ENCODE data around the gene PDGFC. TPM values are rescaled to one million over a fixed set of nuclear protein-coding genes. Genes with fewer than 3 reads are reported as not detected.

Gene PDGFC
- total and polyA plus RNA-seq, 2 of the 8 experiments (the other 6 are each of a cell fraction or from before 2014, with no cell fraction given) = 0.65 to 2.7 TPM

DNA sequence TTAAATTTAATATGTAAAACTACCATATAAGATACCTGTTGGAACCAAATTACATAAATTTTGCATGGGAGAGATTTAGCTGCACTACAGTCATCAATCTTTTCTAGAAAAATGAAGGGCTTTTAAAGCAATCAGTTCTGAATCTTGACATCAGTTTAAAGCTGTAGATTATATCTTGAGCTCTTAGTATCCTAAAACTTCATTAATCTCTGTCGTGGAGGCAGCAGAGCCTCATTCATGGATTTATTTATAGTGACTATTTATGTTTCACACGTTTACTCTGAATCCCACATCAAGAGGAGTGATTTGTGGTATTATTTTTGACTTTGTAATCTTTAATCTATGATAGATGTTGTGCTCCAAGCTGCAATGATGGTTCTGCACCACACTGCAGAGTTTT lies 175.9 kb downstream of the PDGFC start:
- Histone ChIP-seq H2BK20ac (ENCODE audit: low read length) (no peak overlapping the region), H3K79me1 (ENCODE audit: low read depth, low read length) (no peaks in the 10 kb centered on the region), H3K4ac (replicated peaks; ENCODE audit: insufficient read length, low read depth, low read length) (no peak overlapping the region), H3K27me3 (replicated peaks in 1 of 4; ENCODE audit: control insufficient read depth in 3 of 4, extremely low read depth in 1 of 4, insufficient read depth in 3 of 4, low read length in 3 of 4) (no peaks in the 10 kb centered on the region), H2BK5ac (ENCODE audit: low read depth, low read length) (no peak overlapping the region), H3K23me2 (ENCODE audit: low read depth, low read length) (no peaks in the 10 kb centered on the region), H3K79me2 (ENCODE audit: control insufficient read depth in 1 of 2, insufficient read depth in 2 of 2, low read length in 2 of 2) (no peaks in the 10 kb centered on the region), H4K8ac (ENCODE audit: extremely low read depth, insufficient read depth, low read length) (no peak overlapping the region), H3K9ac (replicated peaks in 1 of 4; ENCODE audit: extremely low read depth in 1 of 4, low read depth in 3 of 4, low read length in 3 of 4) (no peak overlapping the region), H3K56ac (replicated peaks; ENCODE audit: insufficient read length, low read depth, low read length) (no peak overlapping the region), H4K20me1 (replicated peaks in 1 of 2; ENCODE audit: control insufficient read depth in 1 of 2, insufficient read depth in 2 of 2, low read length in 2 of 2) (no peaks in the 10 kb centered on the region), H3K4me3 (ENCODE audit: extremely low read depth in 1 of 4, insufficient read depth in 2 of 4, low read depth in 3 of 4, low read length in 4 of 4) (no peak overlapping the region), H3K14ac (ENCODE audit: insufficient read length) (no peak overlapping the region), H2AK5ac (ENCODE audit: low read depth, low read length) (no peak overlapping the region), H2AFZ (ENCODE audit: low read length) (no peak overlapping the region), H4K5ac (ENCODE audit: insufficient read length, low read depth, low read length) (no peak overlapping the region), H3K27ac (ENCODE audit: low read depth, low read length) (no peak overlapping the region), H4K91ac (replicated peaks; ENCODE audit: insufficient read length, low read length) (no peak overlapping the region), H2BK12ac (ENCODE audit: low read depth, low read length) (no peak overlapping the region), H2BK120ac (replicated peaks; ENCODE audit: low read depth, low read length) (no peak overlapping the region), H3K18ac (ENCODE audit: extremely low read depth, low read length) (no peak overlapping the region), H3K4me2 (ENCODE audit: insufficient read depth in 1 of 2, low read depth in 2 of 2, low read length in 2 of 2) (no peak overlapping the region), H3K4me1 (replicated peaks in 1 of 4; ENCODE audit: control insufficient read depth in 3 of 4, insufficient read depth in 4 of 4, low read length in 3 of 4) (peaks cover 0 to 3% (median 0%) of the 10 kb centered on the region in 4 experiments; a peak in 2 of 7 replicates), H3K36me3 (ENCODE audit: control insufficient read depth in 2 of 4, insufficient read depth in 4 of 4, low read length in 3 of 4) (no peaks in the 10 kb centered on the region), H3K9me3 (ENCODE audit: insufficient read depth in 2 of 2, low read depth in 1 of 2, low read length in 1 of 2) (no peaks in the 10 kb centered on the region), H3K23ac (ENCODE audit: insufficient read length) (no peak overlapping the region), H2BK15ac (ENCODE audit: low read length) (no peak overlapping the region)
- ChIA-PET CTCF (ENCODE audit: partially characterized antibody) (no interaction called here), POLR2A (ENCODE audit: partially characterized antibody) (no interaction called here)
- DNase-seq (ENCODE audit: low read depth in 1 of 2, low spot score in 2 of 2) (no peak), FAIRE-seq (no peak)
- TF ChIP-seq HDAC6 (IDR thresholded peaks at IDR 0.05; ENCODE audit: low read depth, low read length) (no peak), MAFK (IDR thresholded peaks at IDR 0.05; ENCODE audit: low read depth, low read length) (no peak), TCF12 (IDR thresholded peaks at IDR 0.05; ENCODE audit: low read depth, low read length) (no peak), NANOG (IDR thresholded peaks at IDR 0.05; ENCODE audit: insufficient read depth, low read depth, low read length, poor library complexity, severe bottlenecking) (no peak), JUND (IDR thresholded peaks at IDR 0.05; ENCODE audit: low read length) (no peak), FOSL1 (IDR thresholded peaks at IDR 0.05; ENCODE audit: insufficient read depth, low read depth, low read length) (no peak), SIX5 (IDR thresholded peaks at IDR 0.05; ENCODE audit: low read depth, low read length) (no peak), SIRT6 (IDR thresholded peaks at IDR 0.05; ENCODE audit: low read length) (no peak), CHD1 (IDR thresholded peaks at IDR 0.05; ENCODE audit: low read depth, low read length) (no peak)
- TF ChIP-seq, protein P1, sequence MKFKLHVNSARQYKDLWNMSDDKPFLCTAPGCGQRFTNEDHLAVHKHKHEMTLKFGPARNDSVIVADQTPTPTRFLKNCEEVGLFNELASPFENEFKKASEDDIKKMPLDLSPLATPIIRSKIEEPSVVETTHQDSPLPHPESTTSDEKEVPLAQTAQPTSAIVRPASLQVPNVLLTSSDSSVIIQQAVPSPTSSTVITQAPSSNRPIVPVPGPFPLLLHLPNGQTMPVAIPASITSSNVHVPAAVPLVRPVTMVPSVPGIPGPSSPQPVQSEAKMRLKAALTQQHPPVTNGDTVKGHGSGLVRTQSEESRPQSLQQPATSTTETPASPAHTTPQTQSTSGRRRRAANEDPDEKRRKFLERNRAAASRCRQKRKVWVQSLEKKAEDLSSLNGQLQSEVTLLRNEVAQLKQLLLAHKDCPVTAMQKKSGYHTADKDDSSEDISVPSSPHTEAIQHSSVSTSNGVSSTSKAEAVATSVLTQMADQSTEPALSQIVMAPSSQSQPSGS (IDR thresholded peaks at IDR 0.05; ENCODE audit: low read length) = no peak
- TF ChIP-seq, protein P2, sequence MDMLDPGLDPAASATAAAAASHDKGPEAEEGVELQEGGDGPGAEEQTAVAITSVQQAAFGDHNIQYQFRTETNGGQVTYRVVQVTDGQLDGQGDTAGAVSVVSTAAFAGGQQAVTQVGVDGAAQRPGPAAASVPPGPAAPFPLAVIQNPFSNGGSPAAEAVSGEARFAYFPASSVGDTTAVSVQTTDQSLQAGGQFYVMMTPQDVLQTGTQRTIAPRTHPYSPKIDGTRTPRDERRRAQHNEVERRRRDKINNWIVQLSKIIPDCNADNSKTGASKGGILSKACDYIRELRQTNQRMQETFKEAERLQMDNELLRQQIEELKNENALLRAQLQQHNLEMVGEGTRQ (IDR thresholded peaks at IDR 0.05; ENCODE audit: low read length) = no peak
- WGBS, 2 experiments (ENCODE audit: extremely low coverage in 1 of 2, insufficient coverage in 1 of 2, insufficient read length in 1 of 2, insufficient replicate concordance in 2 of 2, low coverage in 1 of 2, low lambda C conversion rate in 2 of 2, missing lambda C conversion rate in 1 of 2) = 98% methylated on average over 2 of the region's 2 CpGs; no CpG with 5 or more reads in 1 of the 2 experiments
